ENCODE results near the gene DOCK10. TPM values are rescaled to one million over a fixed set of nuclear protein-coding genes. Genes with fewer than 3 reads are reported as not detected.

The DOCK10 gene
- polyA plus RNA-seq, 1 experiment, result 53.0 TPM

DNA sequence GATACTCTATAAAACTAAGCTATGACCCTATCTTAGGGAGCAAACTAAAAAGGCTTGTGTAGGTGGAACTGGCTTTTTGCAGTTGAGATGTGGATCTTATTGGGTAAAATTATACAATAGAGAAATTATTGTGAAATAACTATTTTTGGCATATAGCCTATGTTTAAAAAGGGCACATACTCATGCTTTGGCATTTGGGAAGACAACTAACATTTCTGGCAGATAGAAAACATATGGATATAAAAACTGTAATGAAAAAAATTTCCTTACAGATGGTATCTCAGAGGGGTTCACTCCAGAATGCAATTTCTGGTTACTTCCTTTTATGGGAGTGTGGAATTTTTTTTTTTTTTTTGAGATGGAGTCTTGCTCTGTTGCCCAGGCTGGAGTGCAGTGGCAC is 206.0 kb downstream of the DOCK10 start:
- no peak for DNase-seq (ENCODE audit: low read depth, low spot score)
- H3K9me3 ChIP-seq (ENCODE audit: control insufficient read depth, insufficient read depth, low read length), result peaks cover 2% of the 10 kb centered on the region; the same call in 1 of the 2 replicates
- POLR2A ChIA-PET, result no interaction called here
- H3K27me3 ChIP-seq (ENCODE audit: control insufficient read depth, insufficient read depth, low read length), result no peaks in the 10 kb centered on the region
- no peak overlapping the region for H3K4me3 ChIP-seq (ENCODE audit: low read depth, low read length)
- CTCF ChIA-PET, result interaction anchor here (0.6 to 2.6 kb wide), 2 partner anchors 166 to 1114 kb away, joined by 3 to 11 read pairs; no protein-coding TSS in a partner anchor
- TF ChIP-seq, protein P1, sequence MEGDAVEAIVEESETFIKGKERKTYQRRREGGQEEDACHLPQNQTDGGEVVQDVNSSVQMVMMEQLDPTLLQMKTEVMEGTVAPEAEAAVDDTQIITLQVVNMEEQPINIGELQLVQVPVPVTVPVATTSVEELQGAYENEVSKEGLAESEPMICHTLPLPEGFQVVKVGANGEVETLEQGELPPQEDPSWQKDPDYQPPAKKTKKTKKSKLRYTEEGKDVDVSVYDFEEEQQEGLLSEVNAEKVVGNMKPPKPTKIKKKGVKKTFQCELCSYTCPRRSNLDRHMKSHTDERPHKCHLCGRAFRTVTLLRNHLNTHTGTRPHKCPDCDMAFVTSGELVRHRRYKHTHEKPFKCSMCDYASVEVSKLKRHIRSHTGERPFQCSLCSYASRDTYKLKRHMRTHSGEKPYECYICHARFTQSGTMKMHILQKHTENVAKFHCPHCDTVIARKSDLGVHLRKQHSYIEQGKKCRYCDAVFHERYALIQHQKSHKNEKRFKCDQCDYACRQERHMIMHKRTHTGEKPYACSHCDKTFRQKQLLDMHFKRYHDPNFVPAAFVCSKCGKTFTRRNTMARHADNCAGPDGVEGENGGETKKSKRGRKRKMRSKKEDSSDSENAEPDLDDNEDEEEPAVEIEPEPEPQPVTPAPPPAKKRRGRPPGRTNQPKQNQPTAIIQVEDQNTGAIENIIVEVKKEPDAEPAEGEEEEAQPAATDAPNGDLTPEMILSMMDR (IDR thresholded peaks at IDR 0.05; ENCODE audit: low read depth, low read length), result no peak
- no peak overlapping the region for H3K27ac ChIP-seq (ENCODE audit: low read depth, low read length)

DNA sequence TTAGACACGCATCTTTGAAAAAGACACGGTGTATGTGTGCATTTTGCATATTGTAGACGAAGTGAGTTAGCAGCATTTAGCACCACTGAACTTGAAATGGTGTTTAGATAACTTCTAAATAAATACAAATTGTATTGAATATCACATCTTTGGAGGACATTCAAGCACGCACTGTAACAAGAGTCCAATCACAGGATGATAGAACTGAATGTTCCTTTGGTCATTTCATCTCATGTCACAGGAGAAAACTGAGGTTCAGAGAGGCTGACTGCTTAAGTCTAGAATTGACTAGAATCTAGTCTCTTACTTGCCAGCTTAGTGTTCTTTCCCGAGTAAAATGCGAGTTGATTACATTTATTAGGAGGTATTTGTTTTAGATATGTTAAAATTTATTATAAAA is 206.9 kb downstream of the DOCK10 start:
- ChIA-PET POLR2A (no interaction called here), CTCF (no interaction called here)
- Histone ChIP-seq H3K27me3 (ENCODE audit: control insufficient read depth, insufficient read depth, low read length) (no peaks in the 10 kb centered on the region), H3K4me3 (ENCODE audit: low read depth, low read length) (no peak overlapping the region), H3K27ac (ENCODE audit: low read depth, low read length) (no peak overlapping the region), H3K9me3 (ENCODE audit: control insufficient read depth, insufficient read depth, low read length) (peaks cover 2% of the 10 kb centered on the region; the same call in 1 of the 2 replicates)
- no peak for DNase-seq (ENCODE audit: low read depth, low spot score)
- TF ChIP-seq, protein P1 (IDR thresholded peaks at IDR 0.05; ENCODE audit: low read depth, low read length), result no peak

DNA sequence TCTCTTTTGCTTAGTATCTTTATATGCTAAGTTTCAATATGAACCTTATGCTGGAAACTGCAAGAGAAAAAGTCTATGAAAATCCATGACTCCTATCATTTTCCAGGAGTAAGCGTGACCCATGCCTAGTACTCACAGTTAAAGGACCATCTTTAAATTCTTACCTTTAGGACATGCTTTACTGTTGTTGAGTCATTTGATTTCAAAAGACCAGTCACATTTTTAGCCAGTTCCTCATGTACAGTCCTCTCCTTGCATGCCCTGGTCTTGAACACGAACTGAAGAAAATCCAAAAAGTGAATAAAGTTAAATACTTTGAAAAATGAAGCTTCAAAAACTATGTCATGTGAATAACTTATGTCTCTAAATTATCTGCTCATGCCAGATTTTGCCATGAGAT is 208.3 kb downstream of the DOCK10 start:
- H3K27me3 ChIP-seq (ENCODE audit: control insufficient read depth, insufficient read depth, low read length), result no peaks in the 10 kb centered on the region
- ChIA-PET CTCF (interaction anchor here (0.6 kb wide), 1 partner anchor 184 kb away, joined by 5 read pairs; no protein-coding TSS in a partner anchor), POLR2A (no interaction called here)
- H3K4me3 ChIP-seq (ENCODE audit: low read depth, low read length), result no peak overlapping the region
- TF ChIP-seq, protein P1 (IDR thresholded peaks at IDR 0.05; ENCODE audit: low read depth, low read length), result no peak
- no peak for DNase-seq (ENCODE audit: low read depth, low spot score)
- no peak overlapping the region for H3K27ac ChIP-seq (ENCODE audit: low read depth, low read length)
- H3K9me3 ChIP-seq (ENCODE audit: control insufficient read depth, insufficient read depth, low read length), result no peaks in the 10 kb centered on the region

DNA sequence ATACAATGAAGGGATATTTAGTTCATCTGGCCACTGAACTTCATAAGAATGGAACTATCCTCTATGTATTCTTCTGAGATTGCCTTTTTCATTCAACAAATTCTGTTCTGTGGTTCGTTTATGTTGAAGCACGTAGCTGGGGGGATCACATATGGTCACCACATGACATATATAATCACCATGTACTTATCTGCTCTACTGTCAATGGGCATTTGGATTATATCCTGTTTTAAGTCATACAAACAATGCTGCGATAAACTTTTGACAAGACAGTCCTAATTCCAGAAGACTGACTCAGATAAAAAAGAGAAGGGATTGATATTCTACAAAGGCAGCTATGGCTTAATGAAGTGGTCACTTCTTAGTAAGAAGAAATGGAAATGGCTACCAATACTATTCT is 210.1 kb downstream of the DOCK10 start:
- TF ChIP-seq, protein P1 (IDR thresholded peaks at IDR 0.05; ENCODE audit: low read depth, low read length), result no peak
- Histone ChIP-seq H3K27me3 (ENCODE audit: control insufficient read depth, insufficient read depth, low read length) (no peaks in the 10 kb centered on the region), H3K27ac (ENCODE audit: low read depth, low read length) (no peak overlapping the region), H3K9me3 (ENCODE audit: control insufficient read depth, insufficient read depth, low read length) (no peaks in the 10 kb centered on the region), H3K4me3 (ENCODE audit: low read depth, low read length) (no peak overlapping the region)
- no peak for DNase-seq (ENCODE audit: low read depth, low spot score)
- ChIA-PET POLR2A (interaction anchor here (0.6 kb wide), 1 partner anchor 56 kb away, joined by 5 read pairs; no protein-coding TSS in a partner anchor), CTCF (interaction anchor here (1.0 kb wide), 1 partner anchor 169 kb away, joined by 3 read pairs; no protein-coding TSS in a partner anchor)

DNA sequence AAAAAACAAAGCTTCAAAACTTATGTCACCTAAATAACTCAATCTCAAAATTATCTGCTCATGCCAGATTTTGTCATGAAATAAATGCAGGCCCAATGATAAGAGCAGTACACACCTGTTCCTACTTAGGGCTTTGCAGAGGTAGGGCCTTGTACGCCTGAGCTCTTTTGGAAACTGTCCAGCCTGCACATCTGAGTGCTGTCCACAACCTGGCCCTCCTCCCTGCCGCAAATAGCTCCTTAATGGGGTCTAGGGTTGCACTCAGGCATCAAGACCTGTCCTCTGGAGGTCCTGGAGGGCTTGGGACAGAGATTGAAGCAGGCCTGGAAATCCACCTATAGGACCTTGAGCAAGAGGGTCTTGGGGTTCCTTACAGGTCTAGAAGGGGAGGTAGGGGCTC is 210.7 kb downstream of the DOCK10 start:
- H3K27me3 ChIP-seq (ENCODE audit: control insufficient read depth, insufficient read depth, low read length), result no peaks in the 10 kb centered on the region
- ChIA-PET POLR2A (interaction anchor here (0.6 kb wide), 1 partner anchor 55 kb away, joined by 5 read pairs; no protein-coding TSS in a partner anchor), CTCF (no interaction called here)
- H3K4me3 ChIP-seq (ENCODE audit: low read depth, low read length), result no peak overlapping the region
- H3K9me3 ChIP-seq (ENCODE audit: control insufficient read depth, insufficient read depth, low read length), result no peaks in the 10 kb centered on the region
- TF ChIP-seq, protein P1 (IDR thresholded peaks at IDR 0.05; ENCODE audit: low read depth, low read length), result no peak
- DNase-seq (ENCODE audit: low read depth, low spot score), result no peak
- H3K27ac ChIP-seq (ENCODE audit: low read depth, low read length), result no peak overlapping the region
